Left lung (tissue), 10 donors: Measurements from ENCODE around the gene PARD6A. TPM values are rescaled to one million over a fixed set of nuclear protein-coding genes. Genes with fewer than 3 reads are reported as not detected.

Experiments used
- ATAC-seq: fragments of 200-7000 bp; cut with Tn5 transposase; one replicate; pipeline ENCODE4 v1.9.1; 2020; ENCODE audit warnings: moderate library complexity
- DNase-seq, 4 donors: peaks; one replicate each; pipeline ENCODE4 v3.0.0-alpha.2; 2013 to 2020
- H3K27ac ChIP-seq, 2 donors: fragments of 200-600 bp; sonication (generic) in 1 of 2; one replicate each; pipeline versions ENCODE4 v1.5.0 to v1.8.0; 2020 to 2021
- H3K27me3 ChIP-seq, 2 donors: fragments of 200-600 bp; sonication (generic) in 1 of 2; one replicate each; pipeline versions ENCODE4 v1.5.0 to v1.8.0; 2020 to 2021
- H3K36me3 ChIP-seq, 2 donors: fragments of 200-600 bp; sonication (generic) in 1 of 2; one replicate each; pipeline versions ENCODE4 v1.5.0 to v1.8.0; 2020 to 2021
- H3K4me1 ChIP-seq, 2 donors: fragments of 200-600 bp; one replicate each; pipeline ENCODE4 v1.8.0; 2021
- H3K4me3 ChIP-seq, 2 donors: fragments of 200-600 bp; sonication (generic) in 1 of 2; one replicate each; pipeline versions ENCODE4 v1.5.0 to v1.8.0; 2020 to 2021; ENCODE audit warnings: mild to moderate bottlenecking in 1 of 2
- H3K9me3 ChIP-seq, 2 donors: fragments of 200-600 bp; sonication (generic) in 1 of 2; one replicate each; pipeline versions ENCODE4 v1.5.0 to v1.8.0; 2020 to 2021
- intact Hi-C, 2 donors: fragments of 100-400 bp; cut with DNase I; formaldehyde crosslinking; loops; one replicate each; pipeline versions ENCODE4 v1.11.2 to v1.14.2; 2022
- polyA plus RNA-seq, 6 donors: library from polyadenylated mRNA; unstranded; fragments of 120-200 nt; gene quantifications; one replicate each; pipeline ENCODE4 v1.2.1, GENCODE V29; 2013; ENCODE audit not compliant: insufficient read length in 6 of 6
- total RNA-seq, 2 donors: library from RNA; stranded (reverse); fragmentation: NEBNext Ultra II Directional; extraction: Animal tissue kit (Norgen Biotek cat#: 25700); gene quantifications; one replicate each; pipeline ENCODE4 v1.2.1, GENCODE V29; 2021
- TF ChIP-seq, protein P1 (sequence below), 2 donors: fragments of 200-600 bp; sonication (generic) in 1 of 2; IDR thresholded peaks; one replicate each; pipeline versions ENCODE4 v1.5.0 to v1.8.0; 2021; ENCODE audit warnings: antibody characterized with exemption in 2 of 2
- donor health status: DM: no; HTN: yes; CAD: no.
- donor health status: DM: no; HTN: no; CAD: no.

PARD6A gene
- total and polyA plus RNA-seq, 8 donors, result 1.4 to 4.1 (median 1.9) TPM

DNA sequence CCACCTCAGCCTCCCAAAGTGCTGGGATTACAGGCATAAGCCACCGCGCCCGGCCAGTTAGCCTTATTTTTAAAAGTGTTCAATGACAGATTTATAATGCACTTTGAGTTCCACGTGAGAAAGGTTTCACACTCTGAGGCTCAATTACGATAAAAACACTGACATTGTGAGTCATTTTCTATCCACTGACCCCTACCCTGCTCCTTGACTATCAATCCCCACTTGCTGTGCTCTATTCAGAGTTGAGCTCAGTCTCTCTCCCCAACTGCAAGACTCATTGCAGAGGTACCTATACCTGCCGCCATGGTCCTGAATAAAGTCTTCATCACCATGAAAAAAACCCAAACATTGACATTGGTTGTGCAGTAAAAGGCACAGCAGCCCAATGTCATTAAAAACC lies 49.8 kb downstream of the PARD6A start:
- no peaks in the 10 kb centered on the region for H3K9me3 ChIP-seq
- no peak overlapping the region for H3K27ac ChIP-seq
- H3K36me3 ChIP-seq, result no peaks in the 10 kb centered on the region
- H3K4me3 ChIP-seq, result no peak overlapping the region
- H3K27me3 ChIP-seq, result no peaks in the 10 kb centered on the region
- TF ChIP-seq, protein P1, sequence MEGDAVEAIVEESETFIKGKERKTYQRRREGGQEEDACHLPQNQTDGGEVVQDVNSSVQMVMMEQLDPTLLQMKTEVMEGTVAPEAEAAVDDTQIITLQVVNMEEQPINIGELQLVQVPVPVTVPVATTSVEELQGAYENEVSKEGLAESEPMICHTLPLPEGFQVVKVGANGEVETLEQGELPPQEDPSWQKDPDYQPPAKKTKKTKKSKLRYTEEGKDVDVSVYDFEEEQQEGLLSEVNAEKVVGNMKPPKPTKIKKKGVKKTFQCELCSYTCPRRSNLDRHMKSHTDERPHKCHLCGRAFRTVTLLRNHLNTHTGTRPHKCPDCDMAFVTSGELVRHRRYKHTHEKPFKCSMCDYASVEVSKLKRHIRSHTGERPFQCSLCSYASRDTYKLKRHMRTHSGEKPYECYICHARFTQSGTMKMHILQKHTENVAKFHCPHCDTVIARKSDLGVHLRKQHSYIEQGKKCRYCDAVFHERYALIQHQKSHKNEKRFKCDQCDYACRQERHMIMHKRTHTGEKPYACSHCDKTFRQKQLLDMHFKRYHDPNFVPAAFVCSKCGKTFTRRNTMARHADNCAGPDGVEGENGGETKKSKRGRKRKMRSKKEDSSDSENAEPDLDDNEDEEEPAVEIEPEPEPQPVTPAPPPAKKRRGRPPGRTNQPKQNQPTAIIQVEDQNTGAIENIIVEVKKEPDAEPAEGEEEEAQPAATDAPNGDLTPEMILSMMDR (IDR thresholded peaks at IDR 0.05), result no peak
- intact Hi-C loops, result no loop called here
- peaks cover 0 to 23% of the 10 kb centered on the region in 2 donors for H3K4me1 ChIP-seq
- DNase-seq (no peak), ATAC-seq (no peak)

Other genes with a start within 250 kb of the PARD6A start
- gene ZDHHC1, start 244.5 kb upstream of the PARD6A start, total RNA-seq, result 10 to 100 TPM; 14.4 to 14.7 TPM
- gene ZDHHC1, start 244.5 kb upstream of the PARD6A start, polyA plus RNA-seq, result 10 to 100 TPM; 16.5 to 24.1 (median 20.0) TPM
- 1 to 10 TPM; 2.5 to 3.9 TPM for gene HSD11B2, start 229.8 kb upstream of the PARD6A start, total RNA-seq
- 10 to 100 TPM; 36.9 to 81.1 (median 64.1) TPM for gene HSD11B2, start 229.8 kb upstream of the PARD6A start, polyA plus RNA-seq
- gene ATP6V0D1, start 179.8 kb upstream of the PARD6A start, total RNA-seq, result 100 to 1,000 TPM; 142 to 185 TPM
- 10 to 100 TPM; 48.5 to 65.5 (median 58.0) TPM for gene ATP6V0D1, start 179.8 kb upstream of the PARD6A start, polyA plus RNA-seq
- gene AGRP, start 177.4 kb upstream of the PARD6A start, total RNA-seq, result 1 to 10 TPM; 1.5 to 1.9 TPM
- under 1 TPM in 5 of 6 donors, not detected in 1; 0.18 to 0.69 (median 0.29) TPM for gene AGRP, start 177.4 kb upstream of the PARD6A start, polyA plus RNA-seq
- gene RIPOR1, start 132.1 kb upstream of the PARD6A start, total RNA-seq, result 100 to 1,000 TPM in 1 of 2 donors, 10 to 100 TPM in 1; 76.4 to 123 TPM
- 10 to 100 TPM; 52.8 to 67.2 (median 60.7) TPM for gene RIPOR1, start 132.1 kb upstream of the PARD6A start, polyA plus RNA-seq
- 10 to 100 TPM; 27.8 to 35.1 TPM for gene CTCF, start 98.4 kb upstream of the PARD6A start, total RNA-seq
- gene CTCF, start 98.4 kb upstream of the PARD6A start, polyA plus RNA-seq, result 10 to 100 TPM; 64.3 to 80.2 (median 73.7) TPM
- gene CARMIL2, start 15.8 kb upstream of the PARD6A start, total RNA-seq, result 1 to 10 TPM; 1.6 to 2.9 TPM
- gene CARMIL2, start 15.8 kb upstream of the PARD6A start, polyA plus RNA-seq, result 1 to 10 TPM; 2.9 to 7.5 (median 4.2) TPM
- gene ACD, start 700 bp upstream of the PARD6A start, total RNA-seq, result 10 to 100 TPM; 12.9 to 15.2 TPM
- 10 to 100 TPM; 20.2 to 27.5 (median 25.4) TPM for gene ACD, start 700 bp upstream of the PARD6A start, polyA plus RNA-seq
- gene ENKD1, start 5.8 kb downstream of the PARD6A start, total RNA-seq, result 10 to 100 TPM; 11.2 to 16.0 TPM
- 10 to 100 TPM; 19.4 to 26.0 (median 23.7) TPM for gene ENKD1, start 5.8 kb downstream of the PARD6A start, polyA plus RNA-seq
- 1 to 10 TPM; 2.6 to 3.6 TPM for gene C16orf86, start 5.9 kb downstream of the PARD6A start, total RNA-seq
- gene C16orf86, start 5.9 kb downstream of the PARD6A start, polyA plus RNA-seq, result 1 to 10 TPM; 2.3 to 3.3 (median 2.7) TPM
- gene GFOD2, start 58.4 kb downstream of the PARD6A start, total RNA-seq, result 10 to 100 TPM; 13.7 to 18.6 TPM
- 10 to 100 TPM; 30.7 to 39.5 (median 33.1) TPM for gene GFOD2, start 58.4 kb downstream of the PARD6A start, polyA plus RNA-seq
- gene RANBP10, start 145.6 kb downstream of the PARD6A start, total RNA-seq, result 10 to 100 TPM; 16.8 to 18.0 TPM
- 10 to 100 TPM; 32.5 to 45.8 (median 39.5) TPM for gene RANBP10, start 145.6 kb downstream of the PARD6A start, polyA plus RNA-seq
- 1 to 10 TPM in 1 of 2 donors, under 1 TPM in 1; 0.52 to 4.4 TPM for gene TSNAXIP1, start 145.9 kb downstream of the PARD6A start, total RNA-seq
- 1 to 10 TPM; 5.2 to 7.1 (median 6.8) TPM for gene TSNAXIP1, start 145.9 kb downstream of the PARD6A start, polyA plus RNA-seq
- gene THAP11, start 181.4 kb downstream of the PARD6A start, total RNA-seq, result 10 to 100 TPM; 21.7 to 26.2 TPM
- gene THAP11, start 181.4 kb downstream of the PARD6A start, polyA plus RNA-seq, result 10 to 100 TPM; 24.7 to 30.5 (median 28.2) TPM
- 10 to 100 TPM; 91.5 to 92.2 TPM for gene NUTF2, start 186.0 kb downstream of the PARD6A start, total RNA-seq
- gene NUTF2, start 186.0 kb downstream of the PARD6A start, polyA plus RNA-seq, result 100 to 1,000 TPM; 108 to 123 (median 117) TPM
- 10 to 100 TPM; 30.8 to 37.9 TPM for gene CENPT, start 186.7 kb downstream of the PARD6A start, total RNA-seq
- 10 to 100 TPM; 47.7 to 62.6 (median 53.4) TPM for gene CENPT, start 186.7 kb downstream of the PARD6A start, polyA plus RNA-seq
- gene EDC4, start 212.1 kb downstream of the PARD6A start, total RNA-seq, result 10 to 100 TPM; 47.9 to 48.8 TPM
- 10 to 100 TPM; 73.3 to 94.4 (median 77.5) TPM for gene EDC4, start 212.1 kb downstream of the PARD6A start, polyA plus RNA-seq
- gene NRN1L, start 223.9 kb downstream of the PARD6A start, total RNA-seq, result 1 to 10 TPM in 1 of 2 donors, not detected in 1; 1.7 TPM
- 1 to 10 TPM; 1.1 to 2.6 (median 1.9) TPM for gene NRN1L, start 223.9 kb downstream of the PARD6A start, polyA plus RNA-seq
- gene PSKH1, start 232.3 kb downstream of the PARD6A start, total RNA-seq, result 10 to 100 TPM; 25.4 to 29.6 TPM
- 10 to 100 TPM; 20.8 to 32.1 (median 29.8) TPM for gene PSKH1, start 232.3 kb downstream of the PARD6A start, polyA plus RNA-seq